Retinal pigment epithelial cell (primary cell): ENCODE results near the gene PASK.

Source experiments
- DNase-seq: peaks from one replicate; pipeline ENCODE4 v3.0.0-alpha.2; 2010; ENCODE audit warnings: low read depth
- H3K4me3 ChIP-seq: 2 replicates; pipeline ENCODE4 v1.5.1; 2011; ENCODE audit warnings: mild to moderate bottlenecking, low read length, control low read depth, moderate library complexity
- TF ChIP-seq, protein P1 (sequence below): conservative IDR thresholded peaks from 2 replicates; pipeline ENCODE4 v1.5.1; 2011; ENCODE audit warnings: low read depth, low read length, control low read depth, inconsistent platforms

Gene PASK

DNA sequence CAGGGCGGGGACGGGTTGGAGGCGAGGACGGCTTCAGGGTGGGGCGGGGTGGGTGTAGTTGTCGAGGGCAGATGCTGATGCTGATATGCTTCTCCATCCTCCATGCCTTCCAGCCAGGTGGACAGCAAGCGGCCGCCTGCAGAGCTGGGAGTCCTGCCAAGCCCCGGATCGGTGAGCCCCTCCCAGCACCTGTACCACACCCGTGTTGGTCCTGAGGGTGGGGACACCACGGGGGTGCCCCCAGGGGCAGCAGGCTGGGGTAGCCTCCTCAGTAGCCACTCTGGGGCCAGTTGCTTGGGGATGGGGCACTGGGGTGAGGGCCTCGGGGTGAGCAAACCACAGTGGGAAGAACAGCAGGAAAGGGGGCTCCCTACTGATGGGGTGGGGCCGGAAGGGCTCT, 41.8 kb upstream of the PASK start:
- DNase-seq: no peak
- H3K4me3 ChIP-seq: no peak overlapping the region
- TF ChIP-seq, protein P1, sequence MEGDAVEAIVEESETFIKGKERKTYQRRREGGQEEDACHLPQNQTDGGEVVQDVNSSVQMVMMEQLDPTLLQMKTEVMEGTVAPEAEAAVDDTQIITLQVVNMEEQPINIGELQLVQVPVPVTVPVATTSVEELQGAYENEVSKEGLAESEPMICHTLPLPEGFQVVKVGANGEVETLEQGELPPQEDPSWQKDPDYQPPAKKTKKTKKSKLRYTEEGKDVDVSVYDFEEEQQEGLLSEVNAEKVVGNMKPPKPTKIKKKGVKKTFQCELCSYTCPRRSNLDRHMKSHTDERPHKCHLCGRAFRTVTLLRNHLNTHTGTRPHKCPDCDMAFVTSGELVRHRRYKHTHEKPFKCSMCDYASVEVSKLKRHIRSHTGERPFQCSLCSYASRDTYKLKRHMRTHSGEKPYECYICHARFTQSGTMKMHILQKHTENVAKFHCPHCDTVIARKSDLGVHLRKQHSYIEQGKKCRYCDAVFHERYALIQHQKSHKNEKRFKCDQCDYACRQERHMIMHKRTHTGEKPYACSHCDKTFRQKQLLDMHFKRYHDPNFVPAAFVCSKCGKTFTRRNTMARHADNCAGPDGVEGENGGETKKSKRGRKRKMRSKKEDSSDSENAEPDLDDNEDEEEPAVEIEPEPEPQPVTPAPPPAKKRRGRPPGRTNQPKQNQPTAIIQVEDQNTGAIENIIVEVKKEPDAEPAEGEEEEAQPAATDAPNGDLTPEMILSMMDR: no peak

DNA sequence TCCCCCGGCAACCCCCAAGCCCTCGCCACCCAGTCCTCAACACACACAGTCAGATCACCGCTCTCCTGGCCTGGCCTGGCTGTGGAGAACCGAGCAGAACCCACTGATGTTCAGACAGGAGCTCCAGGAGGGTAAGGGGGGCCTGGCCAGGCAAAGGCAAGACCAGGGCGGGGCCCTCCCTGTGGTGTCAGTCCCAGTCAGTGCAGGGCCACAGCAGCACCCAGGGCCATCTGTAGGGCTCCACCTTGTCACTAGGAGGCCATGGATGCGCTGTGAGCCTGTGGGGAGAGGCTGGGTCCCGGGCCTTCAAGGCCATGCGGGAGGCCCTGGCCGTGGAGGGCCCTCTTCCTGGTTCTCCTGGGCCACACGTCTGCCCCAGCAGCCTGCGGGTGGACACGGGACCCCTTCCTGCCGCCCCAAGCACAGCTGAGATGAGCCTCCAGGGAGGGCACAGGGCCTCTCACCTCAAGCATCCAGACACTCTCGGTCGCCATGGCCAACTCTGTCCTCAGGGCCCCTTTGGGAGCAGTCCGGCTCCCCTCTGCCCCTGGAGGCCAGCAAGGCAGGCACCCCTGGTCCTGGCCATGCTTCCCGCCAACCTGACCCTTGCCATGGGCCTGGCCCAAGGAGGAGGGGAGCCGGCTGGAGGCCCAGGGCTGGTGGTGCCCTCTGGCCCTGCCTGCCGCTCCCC, 41.2 kb upstream of the PASK start:
- TF ChIP-seq, protein P1: no peak
- no peak for DNase-seq
- H3K4me3 ChIP-seq: no peak overlapping the region

DNA sequence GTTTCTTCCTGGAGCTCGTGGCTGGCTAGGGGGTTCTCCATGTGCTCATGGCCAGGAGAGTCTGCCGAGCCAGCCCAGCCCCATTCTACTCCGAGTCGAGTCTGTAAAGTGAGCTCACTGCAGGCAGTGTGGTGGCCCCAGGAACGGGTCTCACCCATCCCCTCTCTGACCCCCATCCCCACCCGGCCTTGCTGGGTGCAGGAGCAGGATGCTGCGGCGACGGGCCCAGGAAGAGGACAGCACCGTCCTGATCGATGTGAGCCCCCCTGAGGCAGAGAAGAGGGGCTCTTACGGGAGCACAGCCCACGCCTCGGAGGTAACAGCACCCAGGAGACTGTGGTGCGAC, 40.6 kb upstream of the PASK start:
- TF ChIP-seq, protein P1: no peak
- no peak overlapping the region for H3K4me3 ChIP-seq
- DNase-seq: no peak

DNA sequence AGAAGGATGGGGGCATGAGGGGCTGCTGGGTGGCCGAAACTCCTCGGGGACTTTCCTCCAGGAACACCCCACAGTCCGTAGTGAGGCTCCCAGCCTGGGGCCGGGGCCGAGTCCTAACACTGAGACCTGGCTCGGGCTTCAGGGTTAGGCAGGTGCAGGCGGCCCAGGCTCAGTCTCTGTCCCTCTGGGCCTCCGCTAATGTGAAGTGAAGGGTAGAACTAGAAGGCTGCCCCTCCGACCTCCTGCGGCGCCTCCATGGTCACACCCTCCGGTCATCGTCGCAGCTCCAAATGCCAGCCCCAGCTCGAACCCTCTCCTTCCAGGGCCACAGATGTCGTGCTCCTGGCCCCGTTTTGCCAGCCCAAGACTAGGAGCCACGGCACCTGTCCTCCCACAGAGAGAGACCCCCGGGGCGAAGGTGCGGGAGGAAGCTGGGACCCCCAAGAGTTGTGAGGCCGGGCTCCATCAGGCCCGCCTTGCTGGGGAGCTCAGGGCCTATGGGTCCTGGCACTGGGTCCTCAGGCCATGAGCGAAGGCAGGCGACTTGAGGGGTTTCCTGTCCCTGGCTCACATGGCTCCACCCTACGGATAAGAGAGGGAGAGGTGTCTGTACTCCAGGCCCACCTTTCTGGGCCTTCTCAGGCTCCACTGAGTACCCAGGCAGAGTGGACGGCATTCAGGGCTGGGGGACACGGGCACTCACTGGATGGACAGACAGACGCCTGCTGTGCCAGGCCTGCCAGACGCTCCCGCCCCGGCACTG, 40.0 kb upstream of the PASK start:
- no peak overlapping the region for H3K4me3 ChIP-seq
- no peak for DNase-seq
- TF ChIP-seq, protein P1: no peak

DNA sequence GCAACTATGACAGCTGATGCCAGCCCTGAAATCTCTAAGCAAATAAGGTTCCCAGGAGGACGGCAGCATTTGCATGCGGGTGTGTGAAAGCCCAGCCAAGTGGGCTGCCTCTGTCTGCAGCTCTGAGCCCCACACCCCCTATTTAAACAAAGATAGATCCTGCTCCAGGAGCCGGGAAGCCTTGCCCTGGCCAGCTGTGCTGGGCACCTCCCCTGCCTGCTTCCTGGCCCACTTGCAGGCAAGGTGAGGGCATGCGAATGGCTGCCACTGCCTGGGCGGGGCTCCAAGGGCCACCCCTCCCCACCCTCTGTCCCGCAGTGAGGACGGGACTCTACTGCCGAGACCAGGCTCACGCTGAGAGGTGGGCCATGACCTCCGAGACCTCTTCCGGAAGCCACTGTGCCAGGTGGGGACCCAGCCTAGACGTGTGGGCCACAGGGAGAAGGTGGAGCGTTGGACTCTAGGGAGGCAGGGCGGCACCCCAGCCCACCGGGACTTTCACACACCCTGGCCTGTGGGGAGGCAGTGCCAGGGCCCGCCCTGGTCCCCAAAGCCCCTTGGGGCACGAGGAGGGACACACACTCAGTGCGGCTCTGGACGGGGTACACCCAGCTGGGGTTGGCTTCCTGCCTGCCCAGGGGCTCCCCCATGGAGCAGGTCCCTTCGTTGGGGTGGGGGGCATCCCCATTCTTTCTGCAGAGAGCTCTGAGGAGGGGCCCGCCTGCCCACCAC, 39.3 kb upstream of the PASK start, which contains the start of gene ANO7:
Gene ANO7, plus strand, starts transcription at position 317 of the 732 bp plus-strand sequence. CDS start 1,387 bp downstream, outside the sequence.
- TF ChIP-seq, protein P1: no peak
- DNase-seq: no peak
- H3K4me3 ChIP-seq: no peak within 1 kb of the TSS

DNA sequence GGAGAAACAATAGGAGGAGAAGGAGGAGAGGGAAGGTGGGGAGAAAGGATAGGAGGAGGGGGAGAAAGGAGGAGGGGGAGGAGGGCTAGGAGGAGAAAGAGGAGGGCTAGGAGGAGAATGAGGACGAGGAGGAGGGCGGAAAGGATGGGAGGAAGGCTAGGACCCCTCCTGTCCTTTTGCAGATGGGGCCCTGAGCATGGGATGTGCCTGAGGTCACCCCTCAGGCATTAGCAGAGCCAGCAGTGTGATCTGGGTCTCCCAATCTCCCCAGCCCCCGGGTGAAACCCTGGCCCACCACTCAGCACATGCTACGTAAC, 38.6 kb upstream of the PASK start:
- TF ChIP-seq, protein P1: no peak
- no peak overlapping the region for H3K4me3 ChIP-seq
- no peak for DNase-seq
